Mesenchymal stem cell (in vitro differentiated cells and primary cell): ENCODE data around the gene CPLX4.

Experiments
- DNase-seq: peaks from one replicate; pipeline ENCODE4 v3.0.0-alpha.2; 2013
- H2AFZ ChIP-seq: one replicate; pipeline ENCODE4 v1.6.1; 2013; ENCODE audit warnings: low read depth, mild to moderate bottlenecking, control low read depth, inconsistent platforms, low read length, moderate library complexity
- H2AK5ac ChIP-seq: 2 replicates; pipeline ENCODE4 v1.6.1; 2013; ENCODE audit warnings: low read length, moderate library complexity, mild to moderate bottlenecking, inconsistent platforms; ENCODE audit not compliant: severe bottlenecking
- H2BK120ac ChIP-seq: one replicate; pipeline ENCODE4 v1.6.1; 2013; ENCODE audit warnings: low read depth, mild to moderate bottlenecking, inconsistent platforms, low read length, moderate library complexity
- H2BK12ac ChIP-seq, 2 experiments: one replicate each; pipeline ENCODE4 v1.6.1; 2013; ENCODE audit warnings: inconsistent platforms in 2 of 2, low read length in 2 of 2, mild to moderate bottlenecking in 2 of 2, moderate library complexity in 2 of 2, control low read depth in 1 of 2
- H2BK15ac ChIP-seq: one replicate; pipeline ENCODE4 v1.6.1; 2013; ENCODE audit warnings: mild to moderate bottlenecking, low read depth, inconsistent platforms; ENCODE audit not compliant: poor library complexity, severe bottlenecking
- H2BK5ac ChIP-seq: 2 replicates; pipeline ENCODE4 v1.6.1; 2013; ENCODE audit warnings: low read depth, mild to moderate bottlenecking, low read length, control low read depth, inconsistent platforms; ENCODE audit not compliant: poor library complexity, severe bottlenecking
- H3K14ac ChIP-seq, 2 experiments: one replicate each; pipeline ENCODE4 v1.6.1; 2013; ENCODE audit warnings: inconsistent platforms in 2 of 2, low read length in 2 of 2, control low read depth in 1 of 2, mild to moderate bottlenecking in 1 of 2, moderate library complexity in 1 of 2
- H3K18ac ChIP-seq, 2 experiments: one replicate each; pipeline ENCODE4 v1.6.1; 2013; ENCODE audit warnings: inconsistent platforms in 2 of 2, low read length in 2 of 2, control low read depth in 1 of 2, low read depth in 1 of 2, mild to moderate bottlenecking in 1 of 2
- H3K23ac ChIP-seq, 2 experiments: one replicate each; pipeline ENCODE4 v1.6.1; 2013; ENCODE audit warnings: inconsistent platforms in 2 of 2, low read length in 2 of 2, mild to moderate bottlenecking in 2 of 2, moderate library complexity in 2 of 2, control low read depth in 1 of 2
- H3K27ac ChIP-seq: 2 replicates; pipeline ENCODE4 v1.5.1; 2013; ENCODE audit warnings: mild to moderate bottlenecking, moderate library complexity, low read length, control low read depth, inconsistent platforms; ENCODE audit not compliant: poor library complexity, severe bottlenecking
- H3K27me3 ChIP-seq, 2 experiments: 2 replicates each; pipeline versions ENCODE4 v1.6.1 to v1.7.0; 2013; ENCODE audit warnings: low read length in 2 of 2, mild to moderate bottlenecking in 2 of 2, moderate library complexity in 2 of 2, control low read depth in 1 of 2, inconsistent platforms in 1 of 2; ENCODE audit not compliant: control insufficient read depth in 1 of 2, insufficient read depth in 1 of 2
- H3K36me3 ChIP-seq, 2 experiments: 2 replicates each; pipeline versions ENCODE4 v1.6.1 to v1.7.0; 2013; ENCODE audit warnings: low read length in 2 of 2, control low read depth in 1 of 2, inconsistent platforms in 1 of 2, low read depth in 1 of 2, mild to moderate bottlenecking in 1 of 2; ENCODE audit not compliant: insufficient read depth in 2 of 2, control insufficient read depth in 1 of 2
- H3K4ac ChIP-seq, 2 experiments: one replicate each; pipeline ENCODE4 v1.6.1; 2013; ENCODE audit warnings: inconsistent platforms in 2 of 2, low read length in 2 of 2, mild to moderate bottlenecking in 2 of 2, moderate library complexity in 2 of 2, control low read depth in 1 of 2, low read depth in 1 of 2
- H3K4me1 ChIP-seq: 2 replicates; pipeline ENCODE4 v1.6.1; 2013; ENCODE audit warnings: low read depth, low read length, control low read depth; ENCODE audit not compliant: control insufficient read depth, insufficient read depth
- H3K4me2 ChIP-seq: 2 replicates; pipeline ENCODE4 v1.6.1; 2013; ENCODE audit warnings: low read length, mild to moderate bottlenecking, inconsistent platforms; ENCODE audit not compliant: poor library complexity, severe bottlenecking
- H3K4me3 ChIP-seq, 2 experiments: 2 replicates each; pipeline versions ENCODE4 v1.5.1 to v1.7.0; 2013; ENCODE audit warnings: low read length in 2 of 2, mild to moderate bottlenecking in 2 of 2, control low read depth in 1 of 2, low read depth in 1 of 2; ENCODE audit not compliant: insufficient read depth in 1 of 2
- H3K79me1 ChIP-seq: replicated peaks from 2 replicates; pipeline ENCODE4 v1.6.1; 2013; ENCODE audit warnings: mild to moderate bottlenecking, control low read depth, low read length, inconsistent platforms; ENCODE audit not compliant: poor library complexity, severe bottlenecking
- H3K9ac ChIP-seq: 2 replicates; pipeline ENCODE4 v1.7.0; 2013; ENCODE audit warnings: mild to moderate bottlenecking, low read length, moderate library complexity
- H3K9me3 ChIP-seq: 2 replicates; pipeline ENCODE4 v1.7.0; 2013; ENCODE audit warnings: mild to moderate bottlenecking, low read length; ENCODE audit not compliant: control insufficient read depth
- H4K8ac ChIP-seq: one replicate; pipeline ENCODE4 v1.6.1; 2013; ENCODE audit warnings: inconsistent platforms, mild to moderate bottlenecking, low read length, moderate library complexity
- H4K91ac ChIP-seq: one replicate; pipeline ENCODE4 v1.6.1; 2013; ENCODE audit warnings: mild to moderate bottlenecking, low read length, inconsistent platforms
- WGBS: methylation state at CpG from one replicate; pipeline ENCODE4 v1.1.7; 2013; ENCODE audit warnings: mixed read lengths; 5-methylcytosine and 5-hydroxymethylcytosine counted together

The CPLX4 gene

DNA sequence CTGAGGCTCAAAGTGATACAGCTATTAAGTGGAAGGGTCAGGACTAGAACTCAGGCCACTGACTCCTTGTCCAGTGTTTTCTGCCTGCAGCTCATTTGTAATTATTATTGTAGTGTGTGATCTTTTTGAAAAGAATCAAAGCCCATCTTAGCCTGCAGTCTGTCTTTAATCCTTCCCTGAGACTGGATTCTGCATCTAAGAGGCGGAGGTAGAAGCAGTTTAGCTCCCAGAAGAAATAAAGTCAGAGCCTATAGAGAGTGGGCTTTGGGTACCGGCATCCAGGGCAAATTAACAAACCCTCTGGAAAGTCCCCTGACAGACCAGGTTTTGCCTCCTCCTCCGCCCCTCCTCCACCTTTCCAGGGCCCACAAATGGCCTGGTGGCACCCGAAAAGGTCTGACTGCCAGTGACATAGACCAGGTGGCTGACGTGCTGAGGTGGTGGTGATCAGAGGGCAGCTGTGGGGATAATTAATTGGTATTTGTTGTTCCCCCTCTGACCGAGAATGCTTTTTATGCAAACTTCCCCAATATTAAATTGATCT lies 43.0 kb downstream of the CPLX4 start:
- 31% methylated on average over 4 of the region's 6 CpGs for WGBS
- Histone ChIP-seq H3K14ac (no peak overlapping the region), H3K4me3 (no peak overlapping the region), H2BK5ac (no peak overlapping the region), H3K23ac (no peak overlapping the region), H2AFZ (no peak overlapping the region), H3K27me3 (peaks cover 87 to 97% of the 10 kb centered on the region in 2 experiments), H3K4me2 (no peak overlapping the region), H2BK120ac (no peak overlapping the region), H3K27ac (no peak overlapping the region), H3K18ac (no peak overlapping the region), H3K9me3 (no peaks in the 10 kb centered on the region), H2AK5ac (no peak overlapping the region), H3K4me1 (peaks cover 14% of the 10 kb centered on the region), H3K9ac (no peak overlapping the region), H4K91ac (no peak overlapping the region), H3K4ac (no peak overlapping the region), H2BK12ac (no peak overlapping the region), H4K8ac (no peak overlapping the region), H2BK15ac (no peak overlapping the region), H3K79me1 (no peaks in the 10 kb centered on the region), H3K36me3 (no peaks in the 10 kb centered on the region)
- no peak for DNase-seq

DNA sequence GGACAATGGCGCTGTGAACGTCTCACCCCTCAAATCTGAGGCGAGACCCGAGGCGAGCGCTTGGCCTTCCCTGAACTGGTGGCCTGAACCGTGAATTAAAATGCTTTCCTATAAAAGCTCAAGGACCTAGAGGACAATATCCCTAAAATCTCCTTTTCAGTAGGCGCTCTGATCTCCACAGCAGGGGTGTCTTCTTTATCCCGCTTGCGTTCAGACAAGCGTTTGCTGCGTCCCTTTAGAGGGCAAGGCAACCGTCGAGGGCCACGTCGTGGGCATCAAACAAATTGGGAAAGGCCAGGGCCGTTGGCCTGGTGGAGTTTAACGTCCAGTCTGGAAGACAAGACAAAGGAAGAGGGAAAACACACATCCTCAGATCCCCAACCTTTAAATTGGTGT lies 43.9 kb downstream of the CPLX4 start:
- no peaks in the 10 kb centered on the region for H3K79me1 ChIP-seq
- H2AK5ac ChIP-seq = no peak overlapping the region
- DNase-seq = no peak
- H3K4me1 ChIP-seq = peaks cover 14% of the 10 kb centered on the region
- no peak overlapping the region for H2BK120ac ChIP-seq
- 11% methylated on average over 17 of the region's 18 CpGs for WGBS
- no peak overlapping the region for H3K4me2 ChIP-seq
- H2BK12ac ChIP-seq = no peak overlapping the region
- H3K27me3 ChIP-seq = peaks cover 88 to 97% of the 10 kb centered on the region in 2 experiments
- no peak overlapping the region for H3K14ac ChIP-seq
- H3K4ac ChIP-seq = no peak overlapping the region
- H2AFZ ChIP-seq = no peak overlapping the region
- H3K4me3 ChIP-seq = no peak overlapping the region
- H4K91ac ChIP-seq = no peak overlapping the region
- H2BK5ac ChIP-seq = no peak overlapping the region
- no peak overlapping the region for H3K9ac ChIP-seq
- H3K9me3 ChIP-seq = no peaks in the 10 kb centered on the region
- no peak overlapping the region for H3K18ac ChIP-seq
- no peak overlapping the region for H2BK15ac ChIP-seq
- H3K36me3 ChIP-seq = no peaks in the 10 kb centered on the region
- H3K23ac ChIP-seq = peak overlapping the region in 1 of 2 experiments; percentile 65
- no peak overlapping the region for H4K8ac ChIP-seq
- H3K27ac ChIP-seq = no peak overlapping the region

DNA sequence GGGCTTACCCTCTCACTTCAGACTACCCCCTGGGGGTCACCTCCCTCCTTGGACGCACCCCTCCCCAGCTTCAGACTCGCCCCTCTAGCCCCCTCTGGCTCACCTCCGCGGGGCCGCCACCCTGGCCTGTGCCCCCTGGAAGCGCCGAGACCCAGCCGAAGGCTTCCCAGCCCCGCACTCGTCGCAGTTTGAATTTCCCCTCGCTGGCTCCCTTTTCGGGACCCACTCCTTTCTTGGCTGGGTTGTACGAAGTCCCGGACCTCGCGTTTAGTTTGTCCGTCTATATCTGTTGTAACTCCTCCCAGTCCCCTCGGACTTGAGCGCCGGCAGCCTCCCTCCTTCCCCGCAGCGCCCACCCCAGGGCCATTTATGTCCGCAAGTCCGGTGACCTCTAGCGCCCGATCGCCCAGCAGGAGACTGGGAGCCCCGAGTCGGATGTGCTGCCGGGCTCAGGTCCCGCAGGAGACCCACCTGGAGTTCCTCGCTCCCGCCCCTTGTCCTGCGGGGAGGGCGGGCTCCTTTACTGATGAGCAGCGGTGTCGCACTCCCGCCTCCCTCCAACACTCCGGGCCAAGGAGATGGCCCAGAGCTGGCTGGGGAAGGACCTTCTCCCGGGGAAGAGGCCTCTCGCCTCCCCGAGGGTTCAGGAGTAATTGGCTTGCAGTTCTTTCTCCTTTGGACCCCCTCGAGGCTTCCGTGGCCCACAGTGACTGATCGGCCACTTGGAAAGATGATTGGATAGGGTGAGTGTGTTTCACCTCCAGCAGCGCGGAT lies 44.5 kb downstream of the CPLX4 start:
- Histone ChIP-seq H2BK15ac (no peak overlapping the region), H2AK5ac (no peak overlapping the region), H3K27ac (no peak overlapping the region), H3K79me1 (no peaks in the 10 kb centered on the region), H3K4me3 (no peak overlapping the region), H3K18ac (no peak overlapping the region), H2BK120ac (no peak overlapping the region), H2BK5ac (peak overlapping the region; percentile 12), H4K8ac (no peak overlapping the region), H3K4me2 (no peak overlapping the region), H3K4ac (no peak overlapping the region), H2AFZ (no peak overlapping the region), H3K9me3 (no peaks in the 10 kb centered on the region), H3K27me3 (peaks cover 89 to 98% of the 10 kb centered on the region in 2 experiments), H4K91ac (no peak overlapping the region), H3K4me1 (peaks cover 18% of the 10 kb centered on the region), H3K9ac (no peak overlapping the region), H3K36me3 (no peaks in the 10 kb centered on the region), H2BK12ac (no peak overlapping the region), H3K14ac (no peak overlapping the region), H3K23ac (peak overlapping the region in 1 of 2 experiments; percentile 65)
- whole genome bisulfite sequencing = 2% methylated on average over 48 of the region's 48 CpGs
- no peak for DNase-seq

DNA sequence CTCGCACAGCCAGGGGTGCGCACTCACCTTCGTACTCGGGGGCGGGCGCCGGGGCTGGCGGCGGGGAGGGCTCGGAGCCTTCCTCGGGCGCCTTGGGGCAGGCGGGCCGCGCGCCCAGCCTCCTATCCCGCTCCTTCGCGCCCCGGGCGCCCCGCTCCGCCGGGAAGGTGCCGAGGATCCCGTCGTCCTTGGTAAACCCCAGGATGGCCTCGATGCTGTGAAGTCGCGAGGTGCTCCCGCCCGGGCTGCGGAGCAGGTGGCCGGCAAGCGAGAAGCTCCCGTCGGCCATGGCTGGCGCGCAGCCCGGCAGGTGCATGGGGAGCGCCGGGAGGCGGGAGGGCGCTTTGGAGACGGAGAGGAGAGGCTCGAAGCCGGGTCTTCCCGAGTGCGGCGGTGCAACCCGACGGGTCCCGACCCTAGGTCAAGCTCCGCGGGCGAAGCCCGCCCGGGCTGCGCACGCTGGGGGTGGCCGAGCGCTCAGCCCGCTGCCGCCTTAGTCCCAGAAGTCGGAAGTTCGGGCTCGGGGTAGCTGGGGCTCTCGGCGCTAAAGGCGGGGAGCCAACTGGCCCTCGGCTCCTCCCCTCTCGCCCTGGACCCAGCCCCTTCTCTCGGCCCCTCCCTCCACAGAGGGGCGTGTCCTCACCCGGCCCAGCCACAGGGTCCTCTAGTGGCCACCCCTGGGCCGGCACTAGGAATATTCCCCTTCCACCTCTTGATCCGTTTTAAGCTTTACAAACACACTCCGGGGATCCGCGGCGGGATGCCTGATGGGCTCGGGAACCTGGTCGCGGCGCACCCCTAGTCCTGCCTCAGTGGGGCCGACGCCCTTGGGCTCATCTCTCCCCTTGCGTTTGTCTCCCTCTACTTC lies 45.3 kb downstream of the CPLX4 start, which contains the start of gene RAX:
RAX (minus strand) TSS at position 564 of the 868 bp plus-strand sequence; CDS start at position 316, 248 bp downstream.
- Histone ChIP-seq H3K4me3 (peak within 1 kb of the TSS; percentile 14 to 73), H3K14ac (no peak within 1 kb of the TSS), H4K91ac (no peak within 1 kb of the TSS), H2BK120ac (peak within 1 kb of the TSS; percentile 34), H2BK12ac (no peak within 1 kb of the TSS), H3K79me1 (no peaks in the 10 kb centered on the region), H3K9ac (no peak within 1 kb of the TSS), H2BK15ac (peak within 1 kb of the TSS; percentile 39), H3K9me3 (no peaks in the 10 kb centered on the region), H3K4me1 (peaks cover 24% of the 10 kb centered on the region), H3K23ac (peak within 1 kb of the TSS in 1 of 2 experiments; percentile 65), H2BK5ac (peak within 1 kb of the TSS; percentile 12), H3K4me2 (peak within 1 kb of the TSS; percentile 52), H2AFZ (peak within 1 kb of the TSS; percentile 32), H3K27me3 (peaks cover 90 to 98% of the 10 kb centered on the region in 2 experiments), H2AK5ac (no peak within 1 kb of the TSS), H4K8ac (no peak within 1 kb of the TSS), H3K18ac (no peak within 1 kb of the TSS), H3K4ac (no peak within 1 kb of the TSS), H3K36me3 (no peaks in the 10 kb centered on the region), H3K27ac (no peak within 1 kb of the TSS)
- 1% methylated on average over 69 of the region's 88 CpGs for WGBS
- peak; percentile 13 for DNase-seq
